ACC112 (cell line): Measurements from ENCODE around the gene TNRC18.
"Not testable (repeated sequence)": the region's sequence is repeated elsewhere in the genome, so short reads cannot be mapped to it uniquely, and the experiment has no call there.

Source experiments
- H2AFZ ChIP-seq: fragments of 200-600 bp; sonication (generic); one replicate; pipeline ENCODE4 v1.6.0; 2017; ENCODE audit warnings: antibody characterized with exemption, low read length; ENCODE audit not compliant: unreplicated experiment
- H3K27ac ChIP-seq: fragments of 200-600 bp; sonication (generic); 2 replicates; pipeline ENCODE4 v1.5.1; 2014; ENCODE audit warnings: low read depth, mild to moderate bottlenecking, antibody characterized with exemption, low read length, moderate library complexity
- H3K27me3 ChIP-seq: fragments of 200-600 bp; sonication (generic); 2 replicates; pipeline ENCODE4 v1.6.1; 2014; ENCODE audit warnings: mild to moderate bottlenecking, antibody characterized with exemption, low read length, moderate library complexity, mixed read lengths; ENCODE audit not compliant: insufficient read depth
- H3K36me3 ChIP-seq: fragments of 200-600 bp; sonication (generic); 2 replicates; pipeline ENCODE4 v1.6.1; 2016; ENCODE audit warnings: mild to moderate bottlenecking, antibody characterized with exemption, low read length, moderate library complexity, mixed read lengths; ENCODE audit not compliant: insufficient read depth
- H3K4me1 ChIP-seq: fragments of 200-600 bp; sonication (generic); one replicate; pipeline ENCODE4 v1.6.1; 2016; ENCODE audit warnings: low read length, mixed read lengths; ENCODE audit not compliant: insufficient read depth, unreplicated experiment, control insufficient read depth
- H3K4me3 ChIP-seq: fragments of 200-600 bp; sonication (generic); 2 replicates; pipeline ENCODE4 v1.5.1; 2014; ENCODE audit warnings: mild to moderate bottlenecking, low read depth, low read length
- H3K79me2 ChIP-seq: fragments of 200-600 bp; sonication (generic); one replicate; pipeline ENCODE4 v1.6.0; 2016; ENCODE audit warnings: low read length; ENCODE audit not compliant: control insufficient read depth, unreplicated experiment, insufficient read depth

The TNRC18 gene

GRCh38 chr7:5373300-5373699 is 50.3 kb downstream of the TNRC18 start:
- no peaks in the 10 kb centered on the region for H3K27me3 ChIP-seq
- no peak overlapping the region for H2AFZ ChIP-seq
- H3K36me3 ChIP-seq: peaks cover 3% of the 10 kb centered on the region; the same call in 1 of the 2 replicates
- H3K27ac ChIP-seq: no peak overlapping the region
- no peaks in the 10 kb centered on the region for H3K4me1 ChIP-seq
- H3K79me2 ChIP-seq: peaks cover 33% of the 10 kb centered on the region
- H3K4me3 ChIP-seq: no peak overlapping the region

- H3K27ac ChIP-seq: no peak overlapping the region
- H3K4me1 ChIP-seq: no peaks in the 10 kb centered on the region
- H3K36me3 ChIP-seq: peaks cover 3% of the 10 kb centered on the region; the same call in 1 of the 2 replicates
- H3K79me2 ChIP-seq: peaks cover 39% of the 10 kb centered on the region
- no peak overlapping the region for H3K4me3 ChIP-seq
- H2AFZ ChIP-seq: no peak overlapping the region
- H3K27me3 ChIP-seq: no peaks in the 10 kb centered on the region
Observed at GRCh38 chr7:5370454-5371353, 52.9 kb downstream of the TNRC18 start.

- Histone ChIP-seq H3K36me3 (peaks cover 7% of the 10 kb centered on the region; the same call in 1 of the 2 replicates), H3K4me3 (no peak overlapping the region), H3K27me3 (no peaks in the 10 kb centered on the region), H2AFZ (no peak overlapping the region), H3K79me2 (peaks cover 51% of the 10 kb centered on the region), H3K27ac (no peak overlapping the region), H3K4me1 (no peaks in the 10 kb centered on the region)
Observed at GRCh38 chr7:5367661-5368060, 56.0 kb downstream of the TNRC18 start.

- peaks cover 50% of the 10 kb centered on the region for H3K79me2 ChIP-seq
- not testable (repeated sequence) for H3K4me1 ChIP-seq, H3K36me3 ChIP-seq
Observed at GRCh38 chr7:5365976-5366625, 57.5 kb downstream of the TNRC18 start.

GRCh38 chr7:5363729-5364128 is 59.9 kb downstream of the TNRC18 start:
- H3K4me1 ChIP-seq: no peaks in the 10 kb centered on the region

More at GRCh38 chr7:5365976-5366625, 57.5 kb downstream of the TNRC18 start:
- H3K27ac ChIP-seq, H3K27me3 ChIP-seq, H3K4me3 ChIP-seq, H2AFZ ChIP-seq: not testable (repeated sequence)

GRCh38 chr7:5362466-5362865 is 61.2 kb downstream of the TNRC18 start:
- Histone ChIP-seq H3K4me1 (no peaks in the 10 kb centered on the region), H3K36me3 (peaks cover 20% of the 10 kb centered on the region), H3K27ac (no peak overlapping the region), H2AFZ (no peak overlapping the region), H3K4me3 (no peak overlapping the region), H3K79me2 (peaks cover 44% of the 10 kb centered on the region), H3K27me3 (no peaks in the 10 kb centered on the region)

More at GRCh38 chr7:5363729-5364128, 59.9 kb downstream of the TNRC18 start:
- Histone ChIP-seq H3K79me2 (peaks cover 43% of the 10 kb centered on the region), H2AFZ (no peak overlapping the region), H3K27me3 (no peaks in the 10 kb centered on the region), H3K36me3 (peaks cover 10% of the 10 kb centered on the region), H3K27ac (no peak overlapping the region), H3K4me3 (no peak overlapping the region)

GRCh38 chr7:5361446-5362127 is 62.0 kb downstream of the TNRC18 start:
- H3K27me3 ChIP-seq: no peaks in the 10 kb centered on the region
- H3K4me1 ChIP-seq: no peaks in the 10 kb centered on the region
- H2AFZ ChIP-seq: no peak overlapping the region
- H3K79me2 ChIP-seq: peaks cover 37% of the 10 kb centered on the region
- H3K36me3 ChIP-seq: peaks cover 20% of the 10 kb centered on the region
- H3K4me3 ChIP-seq: no peak overlapping the region
- no peak overlapping the region for H3K27ac ChIP-seq

- Histone ChIP-seq H3K4me3 (no peak overlapping the region), H3K27me3 (no peaks in the 10 kb centered on the region), H3K36me3 (peaks cover 20% of the 10 kb centered on the region), H2AFZ (no peak overlapping the region), H3K27ac (no peak overlapping the region), H3K79me2 (peaks cover 34% of the 10 kb centered on the region), H3K4me1 (no peaks in the 10 kb centered on the region)
Observed at GRCh38 chr7:5360971-5361370, 62.7 kb downstream of the TNRC18 start.

GRCh38 chr7:5360451-5360850 is 63.2 kb downstream of the TNRC18 start:
- no peak overlapping the region for H3K27ac ChIP-seq
- peaks cover 20% of the 10 kb centered on the region for H3K36me3 ChIP-seq
- no peaks in the 10 kb centered on the region for H3K27me3 ChIP-seq
- H3K79me2 ChIP-seq: peaks cover 31% of the 10 kb centered on the region
- no peak overlapping the region for H3K4me3 ChIP-seq
- peaks cover 2% of the 10 kb centered on the region for H3K4me1 ChIP-seq
- H2AFZ ChIP-seq: no peak overlapping the region

GRCh38 chr7:5360021-5360420 is 63.6 kb downstream of the TNRC18 start:
- H3K4me1 ChIP-seq, H3K27ac ChIP-seq, H3K27me3 ChIP-seq, H2AFZ ChIP-seq, H3K4me3 ChIP-seq: not testable (repeated sequence)
- Histone ChIP-seq H3K36me3 (peaks cover 20% of the 10 kb centered on the region), H3K79me2 (peaks cover 28% of the 10 kb centered on the region)
